H9 (cell line): Measurements from ENCODE around the gene NEUROG1. TPM values are rescaled to one million over a fixed set of nuclear protein-coding genes. Genes with fewer than 3 reads are reported as not detected.

Experiments
- DNase-seq: peaks from one replicate; pipeline ENCODE4 v3.0.0-alpha.2; 2017
- H2AFZ ChIP-seq: one replicate; pipeline ENCODE4 v1.6.1; 2013; ENCODE audit warnings: mild to moderate bottlenecking, low read length, control low read depth, moderate library complexity
- H2AK5ac ChIP-seq: 2 replicates; pipeline ENCODE4 v1.6.1; 2013; ENCODE audit warnings: low read length, control low read depth, mixed read lengths; ENCODE audit not compliant: insufficient read length
- H2BK120ac ChIP-seq: one replicate; pipeline ENCODE4 v1.6.1; 2013; ENCODE audit warnings: low read depth, mild to moderate bottlenecking, low read length, control low read depth, inconsistent platforms; ENCODE audit not compliant: poor library complexity, severe bottlenecking
- H2BK12ac ChIP-seq: 2 replicates; pipeline ENCODE4 v1.6.1; 2013; ENCODE audit warnings: low read length, control low read depth, mixed read lengths, low read depth; ENCODE audit not compliant: insufficient read length
- H2BK15ac ChIP-seq: 2 replicates; pipeline ENCODE4 v1.6.1; 2013; ENCODE audit warnings: low read depth, low read length, control low read depth
- H2BK20ac ChIP-seq: one replicate; pipeline ENCODE4 v1.6.1; 2013; ENCODE audit warnings: low read depth, mild to moderate bottlenecking, low read length, control low read depth, inconsistent platforms; ENCODE audit not compliant: poor library complexity, severe bottlenecking
- H2BK5ac ChIP-seq: 2 replicates; pipeline ENCODE4 v1.6.1; 2013; ENCODE audit warnings: low read length, control low read depth, mixed read lengths; ENCODE audit not compliant: insufficient read length
- H3K14ac ChIP-seq: 2 replicates; pipeline ENCODE4 v1.6.1; 2013; ENCODE audit warnings: low read length, control low read depth; ENCODE audit not compliant: insufficient read depth
- H3K18ac ChIP-seq: 2 replicates; pipeline ENCODE4 v1.6.1; 2013; ENCODE audit warnings: low read depth, mild to moderate bottlenecking, mixed read lengths, low read length, control low read depth; ENCODE audit not compliant: insufficient read length
- H3K23ac ChIP-seq: 2 replicates; pipeline ENCODE4 v1.6.1; 2013; ENCODE audit warnings: low read length, control low read depth, mixed read lengths, low read depth; ENCODE audit not compliant: insufficient read length
- H3K23me2 ChIP-seq: 2 replicates; pipeline ENCODE4 v1.6.1; 2013; ENCODE audit warnings: low read depth, mild to moderate bottlenecking, mixed read lengths, low read length, control low read depth; ENCODE audit not compliant: insufficient read length, poor library complexity, severe bottlenecking
- H3K27ac ChIP-seq: 2 replicates; pipeline ENCODE4 v1.5.1; 2013; ENCODE audit warnings: low read length, control low read depth, mixed read lengths, low read depth; ENCODE audit not compliant: insufficient read length
- H3K27me3 ChIP-seq: 2 replicates; pipeline ENCODE4 v1.6.1; 2013; ENCODE audit warnings: low read length, control low read depth, inconsistent platforms; ENCODE audit not compliant: insufficient read depth
- H3K4ac ChIP-seq: 2 replicates; pipeline ENCODE4 v1.6.1; 2013; ENCODE audit warnings: low read depth, mild to moderate bottlenecking, control low read depth, inconsistent platforms, low read length, moderate library complexity
- H3K4me1 ChIP-seq: 2 replicates; pipeline ENCODE4 v1.6.1; 2013; ENCODE audit warnings: low read length, control low read depth, inconsistent platforms; ENCODE audit not compliant: insufficient read depth
- H3K4me2 ChIP-seq: 2 replicates; pipeline ENCODE4 v1.6.1; 2013; ENCODE audit warnings: low read length, control low read depth, mixed read lengths; ENCODE audit not compliant: insufficient read length, insufficient read depth
- H3K56ac ChIP-seq: 2 replicates; pipeline ENCODE4 v1.6.1; 2013; ENCODE audit warnings: low read depth, mild to moderate bottlenecking, mixed read lengths, low read length, control low read depth; ENCODE audit not compliant: insufficient read length
- H3K79me1 ChIP-seq: 2 replicates; pipeline ENCODE4 v1.6.1; 2013; ENCODE audit warnings: low read depth, mild to moderate bottlenecking, moderate library complexity, low read length, control low read depth, inconsistent platforms; ENCODE audit not compliant: insufficient read depth, poor library complexity, severe bottlenecking
- H3K79me2 ChIP-seq: 2 replicates; pipeline ENCODE4 v1.6.1; 2013; ENCODE audit warnings: low read length, control low read depth, inconsistent platforms; ENCODE audit not compliant: insufficient read depth
- H3K9ac ChIP-seq: 2 replicates; pipeline ENCODE4 v1.6.1; 2013; ENCODE audit warnings: low read length, control low read depth, mixed read lengths; ENCODE audit not compliant: insufficient read length; ENCODE audit errors: extremely low read depth
- H3K9me3 ChIP-seq: one replicate; pipeline ENCODE4 v1.6.1; 2013; ENCODE audit warnings: low read depth, low read length, inconsistent platforms; ENCODE audit not compliant: control insufficient read depth
- H3T11ph ChIP-seq: one replicate; pipeline ENCODE4 v1.6.1; 2013; ENCODE audit warnings: mild to moderate bottlenecking, low read length, control low read depth, inconsistent platforms
- H4K20me1 ChIP-seq: one replicate; pipeline ENCODE4 v1.6.1; 2013; ENCODE audit not compliant: control insufficient read depth, insufficient read length, insufficient read depth
- H4K5ac ChIP-seq: 2 replicates; pipeline ENCODE4 v1.6.1; 2013; ENCODE audit warnings: low read depth, mild to moderate bottlenecking, mixed read lengths, low read length, control low read depth; ENCODE audit not compliant: insufficient read length
- H4K8ac ChIP-seq: replicated peaks from 2 replicates; pipeline ENCODE4 v1.6.1; 2013; ENCODE audit warnings: low read length, control low read depth, mixed read lengths, low read depth; ENCODE audit not compliant: insufficient read length
- H4K91ac ChIP-seq: 2 replicates; pipeline ENCODE4 v1.6.1; 2013; ENCODE audit warnings: low read depth, mild to moderate bottlenecking, moderate library complexity, mixed read lengths, low read length, control low read depth; ENCODE audit not compliant: insufficient read length
- H3K27ac Mint-ChIP-seq, 3 experiments: 2 replicates in 2 of 3; 3 replicates in 1 of 3; pipeline ENCODE4 v1.8.0; 2020 to 2021; ENCODE audit warnings: mixed read lengths in 3 of 3, mild to moderate bottlenecking in 1 of 3, moderate library complexity in 1 of 3
- H3K27me3 Mint-ChIP-seq: 2 replicates; pipeline ENCODE4 v1.8.0; 2021; ENCODE audit warnings: low read depth, mild to moderate bottlenecking, moderate library complexity, mixed read lengths
- H3K36me3 Mint-ChIP-seq, 3 experiments: 2 replicates in 2 of 3; 3 replicates in 1 of 3; pipeline ENCODE4 v1.8.0; 2020 to 2021; ENCODE audit warnings: low read depth in 3 of 3, mixed read lengths in 3 of 3; ENCODE audit not compliant: insufficient read depth in 1 of 3
- H3K4me1 Mint-ChIP-seq, 2 experiments: 2 replicates each; pipeline ENCODE4 v1.8.0; 2020; ENCODE audit warnings: mixed read lengths in 2 of 2
- H3K4me3 Mint-ChIP-seq, 2 experiments: 2 replicates in 1 of 2; 3 replicates in 1 of 2; pipeline ENCODE4 v1.8.0; 2020 to 2021; ENCODE audit warnings: mild to moderate bottlenecking in 2 of 2, mixed read lengths in 2 of 2, moderate library complexity in 1 of 2
- H3K9me3 Mint-ChIP-seq, 2 experiments: 2 replicates in 1 of 2; 3 replicates in 1 of 2; pipeline ENCODE4 v1.8.0; 2020; ENCODE audit warnings: mild to moderate bottlenecking in 2 of 2, mixed read lengths in 2 of 2, moderate library complexity in 1 of 2
- CTCF ChIP-seq: fragments of 200-600 bp; sonication (generic); conservative IDR thresholded peaks from 3 replicates; pipeline ENCODE4 v1.8.0; 2021; ENCODE audit warnings: antibody characterized with exemption, mild to moderate bottlenecking
- WGBS: extraction: QIAGEN DNeasy Blood & Tissue Kit; methylation state at CpG from one replicate; pipeline ENCODE4 v1.1.7; 2013; ENCODE audit warnings: missing lambda C conversion rate, low lambda C conversion rate, mixed read lengths; ENCODE audit not compliant: insufficient read length; ENCODE audit errors: extremely low coverage; 5-methylcytosine and 5-hydroxymethylcytosine counted together
- total RNA-seq: library from RNA; stranded (reverse); gene quantifications from 2 replicates; pipeline ENCODE4 v1.2.1, GENCODE V29; 2021

NEUROG1 gene
- total RNA-seq, 1 experiment from 2014 or later, result not detected

GRCh38 chr5:135584276-135584675, 48.5 kb upstream of the NEUROG1 start:
- Histone ChIP-seq H3K27ac (no peak overlapping the region), H2BK12ac (no peak overlapping the region), H3K79me1 (no peaks in the 10 kb centered on the region), H2BK15ac (no peak overlapping the region), H3K23ac (no peak overlapping the region), H2BK20ac (no peak overlapping the region), H3K14ac (no peak overlapping the region), H4K91ac (no peak overlapping the region), H3K27me3 (peaks cover 8% of the 10 kb centered on the region; the same call in 1 of the 2 replicates), H2BK120ac (no peak overlapping the region), H2AK5ac (no peak overlapping the region), H3K4me2 (no peak overlapping the region), H3K4me1 (no peaks in the 10 kb centered on the region), H2AFZ (no peak overlapping the region), H3K4ac (no peak overlapping the region), H4K8ac (no peak overlapping the region), H3K79me2 (no peaks in the 10 kb centered on the region), H3K23me2 (no peaks in the 10 kb centered on the region), H2BK5ac (no peak overlapping the region), H3K9me3 (no peaks in the 10 kb centered on the region), H4K20me1 (no peaks in the 10 kb centered on the region), H3T11ph (no peak overlapping the region), H3K9ac (no peak overlapping the region), H3K18ac (no peak overlapping the region), H4K5ac (no peak overlapping the region), H3K56ac (no peak overlapping the region)
- WGBS, result no CpG with 5 or more reads among the region's 2 CpGs
- Mint-ChIP-seq H3K36me3 (no peaks in the 10 kb centered on the region), H3K4me1 (peaks cover 12 to 28% of the 10 kb centered on the region in 2 experiments), H3K4me3 (no peak overlapping the region), H3K27me3 (peaks cover 48% of the 10 kb centered on the region), H3K27ac (no peak overlapping the region), H3K9me3 (no peaks in the 10 kb centered on the region; a peak in 1 of 5 replicates)
- no peak for DNase-seq
- TF ChIP-seq CTCF, result no peak
